ENCODE data around the gene OPTC. TPM values are rescaled to one million over a fixed set of nuclear protein-coding genes. Genes with fewer than 3 reads are reported as not detected.

Gene OPTC
- total and polyA plus RNA-seq, 2 of the 13 experiments (the other 11 are each of a cell fraction or from before 2014, with no cell fraction given) = not detected

DNA sequence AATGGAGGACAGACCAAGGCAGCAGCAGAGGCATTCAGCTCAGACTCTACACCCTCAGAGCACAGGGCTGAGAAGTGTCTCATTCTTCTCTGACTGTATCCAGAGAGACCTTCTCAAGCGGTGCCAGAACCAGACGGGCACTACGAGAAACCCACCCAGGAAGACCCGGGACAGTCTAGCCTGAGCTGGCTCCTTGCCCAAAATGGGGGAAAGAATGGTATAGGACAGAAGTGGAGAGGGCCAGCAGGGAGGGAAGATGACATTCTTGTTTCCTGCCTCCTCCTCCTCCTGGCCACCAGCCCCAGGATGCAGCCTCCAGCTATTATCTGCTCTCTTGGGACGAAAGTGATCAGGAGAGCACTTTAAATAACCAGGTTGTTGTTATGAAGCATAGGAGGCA, 40.9 kb upstream of the OPTC start:
- H3K9me3 ChIP-seq (ENCODE audit: low read length) = no peaks in the 10 kb centered on the region
- peaks cover 1 to 16% of the 10 kb centered on the region in 2 experiments; a peak in 3 of 5 replicates for H3K27me3 ChIP-seq (ENCODE audit: control insufficient read depth in 1 of 2, insufficient read depth in 2 of 2, low read length in 2 of 2)
- no peaks in the 10 kb centered on the region for H3K79me2 ChIP-seq (ENCODE audit: insufficient read depth, low read length)
- no peak overlapping the region for H3K4me2 ChIP-seq (ENCODE audit: low read depth, low read length)
- no peak overlapping the region for H3K27ac ChIP-seq (ENCODE audit: extremely low read length, insufficient read depth, low read length)
- H3K36me3 ChIP-seq (replicated peaks in 1 of 2; ENCODE audit: control insufficient read depth in 1 of 2, insufficient read depth in 2 of 2, low read length in 2 of 2) = no peaks in the 10 kb centered on the region
- ChIA-PET CTCF (ENCODE audit: low intra/inter-chr PET ratio, low total read pairs) (no interaction called here), POLR2A (no interaction called here)
- BruUV-seq (replicated peaks) = no TSS peak
- H3K4me3 ChIP-seq (replicated peaks in 1 of 3; ENCODE audit: insufficient read depth in 1 of 3, low read depth in 2 of 3, low read length in 3 of 3) = no peak overlapping the region
- H2AFZ ChIP-seq (ENCODE audit: low read length) = no peak overlapping the region
- H4K20me1 ChIP-seq (ENCODE audit: insufficient read depth, low read length) = no peaks in the 10 kb centered on the region
- 11% methylated on average over 5 of the region's 5 CpGs for WGBS (ENCODE audit: low lambda C conversion rate)
- intact Hi-C loops (cut with micrococcal nuclease; ENCODE audit: unreplicated experiment) (no loop called here), in situ Hi-C loops (cut with HindIII; ENCODE audit: extremely low pct_ligation_motif_present, low pct_unique_long_range_greater_than_20kb) (no loop called here)
- FAIRE-seq = no peak
- H3K9ac ChIP-seq (ENCODE audit: insufficient read depth, low read depth, low read length) = no peak overlapping the region
- no peak for DNase-seq (ENCODE audit: low spot score)
- no peaks in the 10 kb centered on the region for H3K4me1 ChIP-seq (ENCODE audit: insufficient read depth, low read length)
- TF ChIP-seq ZNF747 (CRISPR knock-in tag; IDR thresholded peaks at IDR 0.05; ENCODE audit: borderline replicate concordance) = no peak
- ATAC-seq = no peak

DNA sequence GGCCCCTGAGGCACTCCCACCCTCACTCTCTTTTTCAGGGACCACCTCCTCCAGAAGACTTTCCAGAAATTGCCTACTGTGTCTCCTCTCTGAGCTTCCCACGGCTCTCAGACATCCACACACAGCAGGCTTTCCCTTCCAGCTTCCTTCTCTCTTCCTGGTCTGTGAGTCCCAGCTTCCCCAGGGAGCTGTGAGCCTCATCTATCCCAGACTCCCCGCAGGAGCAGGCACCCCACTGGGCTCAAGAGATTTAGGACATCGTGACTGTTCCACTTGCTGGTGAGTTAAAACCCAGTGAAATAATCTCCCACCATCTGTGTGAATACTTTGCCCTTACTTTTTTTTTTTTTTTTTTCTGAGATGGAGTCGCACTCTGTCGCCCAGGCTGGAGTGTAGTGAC, 40.3 kb upstream of the OPTC start:
- in situ Hi-C loops (cut with HindIII; ENCODE audit: extremely low pct_ligation_motif_present, low pct_unique_long_range_greater_than_20kb) (no loop called here), intact Hi-C loops (cut with micrococcal nuclease; ENCODE audit: unreplicated experiment) (no loop called here)
- Histone ChIP-seq H3K36me3 (replicated peaks in 1 of 2; ENCODE audit: control insufficient read depth in 1 of 2, insufficient read depth in 2 of 2, low read length in 2 of 2) (no peaks in the 10 kb centered on the region), H3K4me2 (ENCODE audit: low read depth, low read length) (no peak overlapping the region), H3K79me2 (ENCODE audit: insufficient read depth, low read length) (no peaks in the 10 kb centered on the region), H3K4me3 (replicated peaks in 1 of 3; ENCODE audit: insufficient read depth in 1 of 3, low read depth in 2 of 3, low read length in 3 of 3) (no peak overlapping the region), H3K27ac (ENCODE audit: extremely low read length, insufficient read depth, low read length) (no peak overlapping the region), H3K9me3 (ENCODE audit: low read length) (no peaks in the 10 kb centered on the region), H3K4me1 (ENCODE audit: insufficient read depth, low read length) (no peaks in the 10 kb centered on the region), H3K9ac (ENCODE audit: insufficient read depth, low read depth, low read length) (no peak overlapping the region), H3K27me3 (ENCODE audit: control insufficient read depth in 1 of 2, insufficient read depth in 2 of 2, low read length in 2 of 2) (peaks cover 1 to 16% of the 10 kb centered on the region in 2 experiments; a peak in 3 of 5 replicates), H4K20me1 (ENCODE audit: insufficient read depth, low read length) (no peaks in the 10 kb centered on the region), H2AFZ (ENCODE audit: low read length) (no peak overlapping the region)
- TF ChIP-seq ZNF121 (CRISPR knock-in tag; IDR thresholded peaks at IDR 0.05) = no peak
- no peak for TF ChIP-seq HDAC1 (CRISPR knock-in tag; IDR thresholded peaks at IDR 0.05)
- no peak for TF ChIP-seq SATB2 (CRISPR knock-in tag; IDR thresholded peaks at IDR 0.05)
- TF ChIP-seq ZNF891 (CRISPR knock-in tag; IDR thresholded peaks at IDR 0.05) = no peak
- BruUV-seq (replicated peaks) = no TSS peak
- 25% methylated on average over 5 of the region's 5 CpGs for WGBS (ENCODE audit: low lambda C conversion rate)
- FAIRE-seq = no peak
- ChIA-PET CTCF (ENCODE audit: low intra/inter-chr PET ratio, low total read pairs) (no interaction called here), POLR2A (no interaction called here)
- no peak for DNase-seq (ENCODE audit: low spot score)
- no peak for ATAC-seq

Data from HepG2 (cell line).